Common myeloid progenitor, CD34-positive (primary cell): Measurements from ENCODE around the gene COCH.

Source experiments
- CTCF ChIA-PET: fragments of 350-600 bp; sonication (Branson Sonifier 250); formaldehyde crosslinking; loops from one replicate; lab custom pipeline; 2021; ENCODE audit warnings: antibody characterized with exemption; lab: Charles Lee
- POLR2A ChIA-PET: fragments of 350-600 bp; sonication (Branson Sonifier 250); formaldehyde crosslinking; loops from one replicate; lab custom pipeline; 2021; ENCODE audit warnings: antibody characterized with exemption; lab: Charles Lee
- DNase-seq, 3 donors: peaks; one replicate each; pipeline versions ENCODE4 v3.0.0 to v3.0.0-alpha.2; 2013
- H3K27ac ChIP-seq, 2 experiments: 1 replicate in 1 of 2; 2 replicates in 1 of 2; pipeline ENCODE4 v1.7.0; 2013; ENCODE audit warnings: inconsistent platforms in 2 of 2, low read length in 2 of 2, mild to moderate bottlenecking in 2 of 2, low read depth in 1 of 2, moderate library complexity in 1 of 2; ENCODE audit not compliant: severe bottlenecking in 2 of 2, insufficient read depth in 1 of 2, poor library complexity in 1 of 2
- H3K27me3 ChIP-seq, 5 experiments: replicated peaks in 2 of 5; 1 replicate in 3 of 5; 2 replicates in 2 of 5; pipeline versions ENCODE4 v1.6.1 to v1.7.0; 2013; ENCODE audit warnings: low read length in 4 of 5, mild to moderate bottlenecking in 2 of 5, moderate library complexity in 2 of 5, inconsistent platforms in 1 of 5; ENCODE audit not compliant: insufficient read depth in 5 of 5, control insufficient read depth in 4 of 5
- H3K36me3 ChIP-seq, 4 experiments: 1 replicate in 2 of 4; 2 replicates in 2 of 4; pipeline versions ENCODE4 v1.6.1 to v1.7.0; 2013; ENCODE audit warnings: low read length in 3 of 4, control low read depth in 1 of 4, mild to moderate bottlenecking in 1 of 4; ENCODE audit not compliant: control insufficient read depth in 4 of 4, insufficient read depth in 4 of 4
- H3K4me1 ChIP-seq, 4 experiments: 1 replicate in 3 of 4; 2 replicates in 1 of 4; pipeline versions ENCODE4 v1.6.1 to v1.7.1; 2013; ENCODE audit warnings: low read length in 3 of 4, mild to moderate bottlenecking in 3 of 4, control low read depth in 1 of 4, inconsistent platforms in 1 of 4, moderate library complexity in 1 of 4; ENCODE audit not compliant: control insufficient read depth in 4 of 4, insufficient read depth in 4 of 4; ENCODE audit errors: control extremely low read depth in 1 of 4
- H3K4me3 ChIP-seq, 7 experiments: 1 replicate in 4 of 7; 2 replicates in 3 of 7; pipeline versions ENCODE4 v1.5.1 to v1.7.0; 2013; ENCODE audit warnings: mild to moderate bottlenecking in 7 of 7, low read length in 6 of 7, moderate library complexity in 6 of 7, inconsistent platforms in 2 of 7, low read depth in 2 of 7, control low read depth in 1 of 7; ENCODE audit not compliant: insufficient read depth in 4 of 7, control insufficient read depth in 1 of 7; ENCODE audit errors: extremely low read depth in 1 of 7
- H3K9me3 ChIP-seq, 5 experiments: 1 replicate in 4 of 5; 2 replicates in 1 of 5; pipeline versions ENCODE4 v1.6.1 to v1.7.1; 2013; ENCODE audit warnings: low read length in 4 of 5, mild to moderate bottlenecking in 2 of 5, inconsistent platforms in 1 of 5, low read depth in 1 of 5, moderate library complexity in 1 of 5; ENCODE audit not compliant: control insufficient read depth in 4 of 5, insufficient read depth in 2 of 5; ENCODE audit errors: control extremely low read depth in 1 of 5
- WGBS: methylation state at CpG from one replicate; pipeline ENCODE4 v1.1.5; 2013; ENCODE audit not compliant: insufficient coverage; 5-methylcytosine and 5-hydroxymethylcytosine counted together

The COCH gene

DNA sequence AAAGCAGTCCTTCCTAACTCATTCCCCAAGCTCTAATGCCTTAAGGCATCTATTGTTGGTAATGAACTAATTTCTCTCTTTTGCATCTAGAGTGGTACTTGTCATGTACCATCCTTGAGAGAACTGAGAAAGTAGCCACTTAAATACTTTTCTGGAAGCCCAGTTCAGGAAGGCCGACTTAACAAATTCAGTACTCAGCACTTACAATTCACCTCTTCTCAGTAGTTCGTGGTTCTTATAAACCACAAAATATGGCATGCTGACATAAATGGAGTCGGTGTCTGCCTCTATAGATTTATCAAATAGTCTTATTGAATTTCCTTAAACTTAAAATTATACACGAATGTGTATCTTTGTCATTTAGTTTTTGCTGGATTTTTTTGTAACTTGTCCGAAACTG is 9.4 kb upstream of the COCH start:
- CTCF ChIA-PET: no interaction called here
- Histone ChIP-seq H3K4me3 (no peak overlapping the region), H3K27ac (no peak overlapping the region), H3K36me3 (no peaks in the 10 kb centered on the region), H3K27me3 (peaks cover 2 to 14% (median 5%) of the 10 kb centered on the region in 5 experiments), H3K9me3 (no peaks in the 10 kb centered on the region), H3K4me1 (peaks cover 0 to 12% (median 2%) of the 10 kb centered on the region in 4 experiments)
- POLR2A ChIA-PET: no interaction called here
- 18% methylated on average over 2 of the region's 5 CpGs for WGBS
- no peak for DNase-seq

DNA sequence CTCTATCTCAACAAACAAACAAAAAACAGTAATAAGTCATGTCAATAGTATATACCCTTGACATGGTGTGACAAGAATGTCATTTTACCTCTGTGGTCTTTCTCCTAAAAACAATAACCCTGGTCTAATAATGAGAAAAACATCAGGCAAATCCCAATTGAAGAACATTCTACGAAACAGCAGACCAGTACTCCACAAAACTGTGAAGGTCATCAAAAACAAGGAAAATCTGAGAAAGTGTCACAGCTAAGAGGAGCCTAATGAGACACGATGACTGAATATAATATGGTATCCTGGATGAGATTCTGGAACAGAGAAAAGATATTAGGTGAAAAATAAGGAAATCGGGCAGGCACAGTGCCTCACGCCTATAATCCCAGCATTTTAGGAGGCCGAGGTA is 5.6 kb upstream of the COCH start:
- Histone ChIP-seq H3K4me3 (no peak overlapping the region), H3K27ac (no peak overlapping the region), H3K36me3 (no peaks in the 10 kb centered on the region), H3K9me3 (no peaks in the 10 kb centered on the region), H3K4me1 (peaks cover 0 to under 1% (median 0%) of the 10 kb centered on the region in 4 experiments), H3K27me3 (peaks cover 7 to 28% (median 16%) of the 10 kb centered on the region in 5 experiments)
- no peak for DNase-seq
- ChIA-PET POLR2A (no interaction called here), CTCF (no interaction called here)
- 100% methylated on average over 3 of the region's 5 CpGs for WGBS

DNA sequence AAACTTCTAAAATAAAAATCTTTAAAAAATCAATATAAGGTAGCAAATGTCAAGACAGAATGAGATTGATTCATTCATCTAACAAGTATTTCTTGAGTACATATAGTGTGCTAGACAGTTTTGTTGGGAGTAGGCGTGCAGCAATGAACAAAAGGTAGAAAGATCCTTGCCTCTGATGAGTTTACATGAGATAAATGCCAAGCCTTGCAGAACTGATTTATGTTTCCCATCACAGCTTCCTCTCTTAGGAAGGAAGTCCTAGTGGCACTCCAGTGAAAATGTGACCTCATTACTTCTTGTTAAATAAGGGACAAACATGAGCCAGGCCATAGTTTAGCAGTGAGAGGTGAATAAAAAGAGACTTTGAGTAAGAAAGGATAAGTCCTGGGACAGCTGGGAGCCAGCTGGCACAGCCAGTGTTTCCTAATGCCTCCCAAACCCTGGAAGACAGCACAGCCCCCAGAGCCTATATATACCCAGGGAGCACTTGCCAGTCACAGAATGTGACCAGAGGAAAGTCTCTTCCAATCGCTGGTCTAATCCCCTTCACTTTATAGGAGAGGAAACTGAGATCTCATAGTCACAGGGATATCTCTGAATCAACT is 4.7 kb upstream of the COCH start:
- ChIA-PET POLR2A (no interaction called here), CTCF (interaction anchor here (1.1 kb wide), 1 partner anchor 9 kb away, joined by 3 read pairs; no protein-coding TSS in a partner anchor)
- 92% methylated on average over 2 of the region's 2 CpGs for WGBS

DNA sequence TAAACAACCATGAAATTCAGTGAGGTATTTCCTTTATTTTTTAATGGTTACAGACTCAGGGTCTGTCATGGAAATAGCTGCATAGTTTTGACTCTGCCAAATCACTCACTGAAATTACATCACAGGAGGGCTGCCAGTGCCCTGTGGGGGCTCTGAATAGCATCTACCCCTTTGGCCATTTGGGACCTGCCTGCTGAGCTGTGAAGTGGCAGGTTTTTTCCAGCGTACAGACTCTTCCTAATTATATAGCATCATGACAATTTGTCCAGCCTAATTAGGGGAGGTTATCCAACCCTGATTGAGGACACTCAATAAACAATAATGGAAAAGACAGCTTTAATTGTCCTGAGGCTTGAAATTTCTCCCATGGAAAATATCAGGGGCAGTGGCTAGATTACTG is 1.8 kb upstream of the COCH start:
- Histone ChIP-seq H3K27me3 (peaks cover 15 to 60% (median 22%) of the 10 kb centered on the region in 5 experiments), H3K36me3 (no peaks in the 10 kb centered on the region), H3K4me1 (peaks cover 2 to 19% (median 17%) of the 10 kb centered on the region in 4 experiments), H3K27ac (no peak overlapping the region), H3K9me3 (no peaks in the 10 kb centered on the region), H3K4me3 (no peak overlapping the region)
- POLR2A ChIA-PET: no interaction called here
- CTCF ChIA-PET: no interaction called here
- 100% methylated on average over 1 of the region's 1 CpG for WGBS
- DNase-seq: no peak

More for the DNA sequence above, 4.7 kb upstream of the COCH start:
- H3K4me1 ChIP-seq: peaks cover 0 to 10% (median 7%) of the 10 kb centered on the region in 4 experiments
- no peaks in the 10 kb centered on the region for H3K36me3 ChIP-seq
- no peaks in the 10 kb centered on the region for H3K9me3 ChIP-seq
- H3K27me3 ChIP-seq: peaks cover 10 to 31% (median 14%) of the 10 kb centered on the region in 5 experiments
- DNase-seq: no peak
- H3K4me3 ChIP-seq: no peak overlapping the region
- H3K27ac ChIP-seq: no peak overlapping the region

DNA sequence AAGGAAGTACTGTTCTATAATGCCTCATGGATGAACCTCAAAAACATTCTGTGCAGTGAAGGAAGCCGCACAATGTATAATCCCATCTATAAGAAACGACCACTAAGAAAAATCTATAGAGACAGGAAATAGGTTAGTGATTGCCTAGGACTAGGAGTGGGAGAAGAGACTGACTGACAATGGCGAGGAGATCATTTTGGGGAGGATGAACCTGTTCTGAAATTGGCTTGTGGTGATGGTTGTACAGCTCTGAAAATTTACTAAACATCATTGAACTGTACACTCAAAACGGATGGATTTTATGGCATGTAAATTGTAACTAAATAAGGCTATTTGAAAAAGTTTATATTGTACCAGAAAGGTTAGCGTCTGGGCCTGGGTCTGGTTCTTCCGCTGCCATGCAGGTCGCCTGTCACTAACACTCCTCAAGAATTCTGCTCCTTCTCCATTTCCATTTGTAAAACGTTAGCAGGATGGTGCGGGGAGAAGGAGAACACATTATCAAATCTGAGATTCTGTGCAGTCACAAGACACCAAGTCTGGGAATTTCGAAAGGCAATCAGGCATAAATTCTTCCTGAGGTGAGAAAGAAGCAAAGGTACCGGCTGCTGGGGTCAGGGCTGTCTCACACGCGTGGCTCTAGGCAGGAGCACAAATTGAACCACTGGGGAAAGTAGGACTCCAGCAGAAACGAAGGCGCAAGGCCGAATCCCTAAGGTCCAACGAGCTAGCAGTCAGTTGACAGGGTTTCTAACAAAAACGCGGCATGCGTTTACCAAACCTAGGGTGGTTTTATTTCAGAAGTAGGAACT is 845 bp upstream of the COCH start:
- DNase-seq: no peak
- ChIA-PET CTCF (interaction anchor here (1.4 kb wide), 1 partner anchor 17 kb away, joined by 3 read pairs; no protein-coding TSS in a partner anchor), POLR2A (no interaction called here)
- Histone ChIP-seq H3K9me3 (no peaks in the 10 kb centered on the region), H3K4me3 (peak overlapping the region in 6 of 7 experiments; percentile 4 to 78 (median 66)), H3K27ac (no peak overlapping the region), H3K27me3 (peaks cover 15 to 60% (median 22%) of the 10 kb centered on the region in 5 experiments), H3K36me3 (no peaks in the 10 kb centered on the region), H3K4me1 (peaks cover 2 to 19% (median 17%) of the 10 kb centered on the region in 4 experiments)
- 64% methylated on average over 18 of the region's 20 CpGs for WGBS

DNA sequence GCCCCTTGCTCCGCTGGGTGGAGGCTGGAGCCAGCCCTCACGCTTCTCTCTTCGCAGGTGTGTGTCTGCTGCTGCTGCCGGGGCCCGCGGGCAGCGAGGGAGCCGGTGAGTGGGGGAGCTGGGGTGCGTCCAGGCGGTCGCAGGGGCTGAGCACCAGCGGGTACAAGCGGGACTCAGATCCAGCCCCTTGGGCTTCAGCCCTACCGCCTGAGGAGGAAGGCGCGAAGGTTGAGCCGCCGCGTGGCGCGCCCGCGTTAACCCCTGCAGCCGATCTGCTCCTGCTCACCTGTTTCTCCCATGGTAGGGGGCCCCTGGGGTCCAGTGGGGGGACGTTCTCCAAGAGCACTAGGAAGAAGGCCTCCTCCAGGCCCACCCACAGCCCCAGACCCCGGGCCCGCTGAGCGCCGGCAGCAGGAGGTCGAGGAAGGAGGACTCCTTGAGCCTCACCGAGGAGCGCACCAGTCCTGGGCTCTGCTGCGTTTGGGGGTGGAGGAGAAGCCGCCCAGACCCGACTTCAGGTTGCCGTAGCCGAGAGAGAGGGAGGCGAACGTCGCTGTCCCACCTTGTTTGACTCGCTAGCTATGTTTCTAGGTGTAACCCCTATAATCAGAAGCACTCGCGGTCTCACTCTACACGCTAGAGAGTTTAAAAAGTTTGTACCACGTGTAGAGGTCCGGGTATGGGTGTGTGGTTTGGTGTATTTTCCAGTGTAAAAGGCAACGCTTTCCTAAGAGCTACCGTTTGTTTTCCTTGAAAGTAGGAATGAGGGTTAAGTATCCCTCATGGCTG is 834 bp downstream of the COCH start:
- Histone ChIP-seq H3K9me3 (no peaks in the 10 kb centered on the region), H3K4me3 (peak overlapping the region in 6 of 7 experiments; percentile 3 to 78 (median 66)), H3K27me3 (peaks cover 13 to 60% (median 22%) of the 10 kb centered on the region in 5 experiments), H3K4me1 (peaks cover 2 to 19% (median 17%) of the 10 kb centered on the region in 4 experiments), H3K36me3 (no peaks in the 10 kb centered on the region), H3K27ac (no peak overlapping the region)
- WGBS: 4% methylated on average over 30 of the region's 48 CpGs
- CTCF ChIA-PET: interaction anchor here (0.7 kb wide), 1 partner anchor 20 kb away, joined by 3 read pairs; no protein-coding TSS in a partner anchor
- POLR2A ChIA-PET: no interaction called here
- peak in 2 of 3 donors; percentile 35 to 45 for DNase-seq
